Measurements from ENCODE around the gene DENND1A. TPM values are rescaled to one million over a fixed set of nuclear protein-coding genes. Genes with fewer than 3 reads are reported as not detected.
A peak's percentile ranks its signal among the peaks of the same experiment; 100 is the strongest.

DENND1A gene
- total RNA-seq, 6 experiments from 2014 or later = 13.9 to 22.6 (median 16.3) TPM

- Histone ChIP-seq H3K27ac (no peak overlapping the region), H3K4me3 (no peak overlapping the region), H3K9me3 (no peaks in the 10 kb centered on the region), H3K27me3 (no peaks in the 10 kb centered on the region), H3K4me1 (no peaks in the 10 kb centered on the region), H3K36me3 (peaks cover 0 to 12% (median 0%) of the 10 kb centered on the region in 4 donors)
- 77% methylated on average over 12 of the region's 22 CpGs for WGBS (ENCODE audit: insufficient coverage, low coverage, low lambda C conversion rate, missing lambda C conversion rate)
- no peak for ATAC-seq
- DNase-seq = no peak
- intact Hi-C loops (cut with DNase I) = loop anchor here in 1 of 2 donors (10.0 kb wide), 1 partner anchor 488 kb away; no protein-coding TSS in a partner anchor
- no peak for TF ChIP-seq CTCF (IDR thresholded peaks at IDR 0.05)
- TF ChIP-seq POLR2A (IDR thresholded peaks at IDR 0.05) = no peak
These were observed 373.2 kb downstream of the DENND1A start for GRCh38 chr9:123556464-123557435.

GRCh38 chr9:123555646-123556045, 374.3 kb downstream of the DENND1A start:
- DNase-seq = no peak
- no peak for TF ChIP-seq CTCF (IDR thresholded peaks at IDR 0.05)
- TF ChIP-seq POLR2A (IDR thresholded peaks at IDR 0.05) = no peak
- intact Hi-C loops (cut with DNase I) = loop anchor here in 1 of 2 donors (10.0 kb wide), 1 partner anchor 489 kb away; no protein-coding TSS in a partner anchor
- no peak for ATAC-seq
- Histone ChIP-seq H3K27ac (no peak overlapping the region), H3K36me3 (peaks cover 0 to 12% (median 0%) of the 10 kb centered on the region in 4 donors), H3K27me3 (no peaks in the 10 kb centered on the region), H3K9me3 (no peaks in the 10 kb centered on the region), H3K4me3 (no peak overlapping the region), H3K4me1 (no peaks in the 10 kb centered on the region)
- WGBS (ENCODE audit: insufficient coverage, low coverage, low lambda C conversion rate, missing lambda C conversion rate) = 76% methylated on average over 3 of the region's 3 CpGs

- intact Hi-C loops (cut with DNase I) = loop anchor here in 1 of 2 donors (10.0 kb wide), 1 partner anchor 492 kb away; no protein-coding TSS in a partner anchor
- 100% methylated on average over 3 of the region's 5 CpGs for WGBS (ENCODE audit: insufficient coverage, low coverage, low lambda C conversion rate, missing lambda C conversion rate)
- H3K4me1 ChIP-seq = no peaks in the 10 kb centered on the region
- TF ChIP-seq POLR2A (IDR thresholded peaks at IDR 0.05) (no peak), CTCF (IDR thresholded peaks at IDR 0.05) (no peak)
- H3K27ac ChIP-seq = no peak overlapping the region
- ATAC-seq = peak in 1 of 4 donors; percentile 14
- H3K9me3 ChIP-seq = no peaks in the 10 kb centered on the region
- no peaks in the 10 kb centered on the region for H3K27me3 ChIP-seq
- no peak for DNase-seq
- H3K4me3 ChIP-seq = no peak overlapping the region
- peaks cover 0 to 12% (median 0%) of the 10 kb centered on the region in 4 donors for H3K36me3 ChIP-seq
These were observed 377.4 kb downstream of the DENND1A start for GRCh38 chr9:123552530-123552929.

- H3K9me3 ChIP-seq = no peaks in the 10 kb centered on the region
- peaks cover 0 to 4% (median 0%) of the 10 kb centered on the region in 4 donors for H3K36me3 ChIP-seq
- H3K4me3 ChIP-seq = no peak overlapping the region
- H3K27ac ChIP-seq = no peak overlapping the region
- H3K27me3 ChIP-seq = no peaks in the 10 kb centered on the region
- TF ChIP-seq CTCF (IDR thresholded peaks at IDR 0.05) (no peak), POLR2A (IDR thresholded peaks at IDR 0.05) (no peak)
- ATAC-seq = no peak
- intact Hi-C loops (cut with DNase I) = loop anchor here in 1 of 2 donors (10.0 kb wide), 1 partner anchor 493 kb away; no protein-coding TSS in a partner anchor
- no peak for DNase-seq
- H3K4me1 ChIP-seq = no peaks in the 10 kb centered on the region
- 57% methylated on average over 3 of the region's 10 CpGs for WGBS (ENCODE audit: insufficient coverage, low coverage, low lambda C conversion rate, missing lambda C conversion rate)
These were observed 378.2 kb downstream of the DENND1A start for GRCh38 chr9:123551734-123552133.

All from right lobe of liver (tissue), 6 donors.